Endothelial cell of umbilical vein (primary cell): ENCODE measurements around the gene NSMCE1. TPM values are rescaled to one million over a fixed set of nuclear protein-coding genes. Genes with fewer than 3 reads are reported as not detected.

Source experiments
- BruUV-seq: library from RNA; stranded (reverse); fragments of 400-500 nt; replicated peaks from 2 replicates; lab custom pipeline; 2021; lab: Mats Ljungman, UMichigan
- CTCF ChIA-PET: fragments of 300-600, 350-600 bp; sonication (Branson Sonifier 250); formaldehyde crosslinking; loops from one replicate; lab custom pipeline; 2021; ENCODE audit warnings: antibody characterized with exemption, inconsistent platforms; lab: Charles Lee
- POLR2A ChIA-PET: fragments of 300-600, 350-600 bp; sonication (Branson Sonifier 250); formaldehyde crosslinking; loops from one replicate; lab custom pipeline; 2021; ENCODE audit warnings: antibody characterized with exemption, inconsistent platforms; lab: Charles Lee
- DNase-seq: peaks from one replicate; pipeline ENCODE4 v3.0.0-alpha.2; 2011; ENCODE audit warnings: low read depth, low spot score
- FAIRE-seq: peaks from 2 replicates; lab custom pipeline; 2011; peaks lifted over from hg19 to GRCh38; lab: Jason Lieb, UNC
- H2AFZ ChIP-seq: 2 replicates; pipeline ENCODE4 v1.6.0; 2012; ENCODE audit warnings: low read depth, low read length, control low read depth, inconsistent platforms
- H3K27ac ChIP-seq: 2 replicates; pipeline ENCODE4 v1.5.1; 2011; ENCODE audit warnings: low read depth, mild to moderate bottlenecking, control low read depth, low read length, moderate library complexity; ENCODE audit not compliant: insufficient read depth
- H3K27me3 ChIP-seq, 2 experiments: 2 replicates each; pipeline versions ENCODE4 v1.6.0 to v1.6.1; 2011; ENCODE audit warnings: low read length in 2 of 2, mixed read lengths in 1 of 2; ENCODE audit not compliant: control insufficient read depth in 2 of 2, insufficient read depth in 2 of 2
- H3K36me3 ChIP-seq, 2 experiments: 2 replicates in 1 of 2; 3 replicates in 1 of 2; pipeline ENCODE4 v1.5.1; 2011; ENCODE audit warnings: low read length in 2 of 2, mild to moderate bottlenecking in 1 of 2, moderate library complexity in 1 of 2; ENCODE audit not compliant: control insufficient read depth in 2 of 2, insufficient read depth in 2 of 2; ENCODE audit errors: extremely low read depth in 1 of 2
- H3K4me1 ChIP-seq: 3 replicates; pipeline ENCODE4 v1.5.1; 2011; ENCODE audit warnings: mild to moderate bottlenecking, low read length; ENCODE audit not compliant: control insufficient read depth, insufficient read depth; ENCODE audit errors: extremely low read depth
- H3K4me2 ChIP-seq: 2 replicates; pipeline ENCODE4 v1.6.1; 2011; ENCODE audit warnings: low read length, control low read depth, mixed read lengths; ENCODE audit not compliant: insufficient read depth
- H3K4me3 ChIP-seq, 3 experiments: fragments of 200-600 bp in 1 of 3; sonication (generic), shearing (Covaris generic) in 1 of 3; replicated peaks in 1 of 3; 2 replicates each; pipeline ENCODE4 v1.5.1; 2011 to 2016; ENCODE audit warnings: control low read depth in 3 of 3, low read length in 3 of 3, mild to moderate bottlenecking in 2 of 3, inconsistent platforms in 1 of 3, low read depth in 1 of 3, moderate library complexity in 1 of 3; ENCODE audit not compliant: insufficient read depth in 1 of 3
- H3K79me2 ChIP-seq: 2 replicates; pipeline ENCODE4 v1.6.0; 2012; ENCODE audit warnings: low read length, inconsistent platforms; ENCODE audit not compliant: control insufficient read depth, insufficient read depth
- H3K9ac ChIP-seq: replicated peaks from 2 replicates; pipeline ENCODE3; 2011; ENCODE audit warnings: low read length, control low read depth; ENCODE audit not compliant: insufficient read depth; ENCODE audit errors: extremely low read depth
- H3K9me1 ChIP-seq: replicated peaks from 3 replicates; pipeline ENCODE4 v1.6.0; 2011; ENCODE audit warnings: mild to moderate bottlenecking, low read length; ENCODE audit not compliant: control insufficient read depth, insufficient read depth; ENCODE audit errors: extremely low read depth
- H3K9me3 ChIP-seq: replicated peaks from 2 replicates; pipeline ENCODE4 v1.5.1; 2012; ENCODE audit warnings: low read length, inconsistent platforms; ENCODE audit not compliant: control insufficient read depth, insufficient read depth
- H4K20me1 ChIP-seq: replicated peaks from 2 replicates; pipeline ENCODE3; 2011; ENCODE audit warnings: mild to moderate bottlenecking, low read length; ENCODE audit not compliant: control insufficient read depth, insufficient read depth; ENCODE audit errors: extremely low read depth
- CTCF ChIP-seq, 2 donors: IDR thresholded peaks; 1 replicate in 1 of 2; 2 replicates in 1 of 2; pipeline ENCODE4 v1.5.1; 2011; ENCODE audit warnings: low read length in 2 of 2, mild to moderate bottlenecking in 2 of 2, moderate library complexity in 2 of 2, control low read depth in 1 of 2, inconsistent platforms in 1 of 2, low read depth in 1 of 2; ENCODE audit not compliant: insufficient read depth in 1 of 2; ENCODE audit errors: extremely low read depth in 1 of 2
- EZH2 ChIP-seq: IDR thresholded peaks from 2 replicates; pipeline ENCODE4 v1.6.1; 2012; ENCODE audit warnings: borderline replicate concordance, low read depth, mild to moderate bottlenecking, moderate library complexity, low read length, inconsistent platforms; ENCODE audit not compliant: severe bottlenecking
- FOS ChIP-seq: IDR thresholded peaks from 2 replicates; pipeline ENCODE4 v1.6.1; 2011; ENCODE audit warnings: mild to moderate bottlenecking, low read length, moderate library complexity, borderline replicate concordance; ENCODE audit not compliant: insufficient read depth
- GATA2 ChIP-seq: IDR thresholded peaks from 2 replicates; pipeline ENCODE4 v1.7.0; 2011; ENCODE audit warnings: low read depth, mild to moderate bottlenecking, moderate library complexity, mixed read lengths, low read length; ENCODE audit not compliant: insufficient read length, insufficient read depth
- JUN ChIP-seq: IDR thresholded peaks from 2 replicates; pipeline ENCODE4 v1.6.1; 2011; ENCODE audit warnings: borderline replicate concordance, low read depth; ENCODE audit not compliant: insufficient read length, insufficient read depth
- MYC ChIP-seq: IDR thresholded peaks from one replicate; pipeline ENCODE4 v1.6.1; 2011; ENCODE audit warnings: mild to moderate bottlenecking, low read depth, low read length
- POLR2A ChIP-seq: IDR thresholded peaks from 2 replicates; pipeline ENCODE4 v1.6.1; 2012; ENCODE audit warnings: low read depth, mild to moderate bottlenecking, control low read depth, low read length
- POLR2AphosphoS5 ChIP-seq: IDR thresholded peaks from 2 replicates; pipeline ENCODE4 v1.6.1; 2012; ENCODE audit warnings: low read depth, mild to moderate bottlenecking, control low read depth, low read length, moderate library complexity; ENCODE audit not compliant: insufficient read depth
- dilution Hi-C: fragments of 300-500 bp; cut with MboI; formaldehyde crosslinking; loops from one replicate; pipeline ENCODE4 v1.15.0; 2019; ENCODE audit warnings: low sequenced_read_pairs; ENCODE audit not compliant: extremely low pct_ligation_motif_present
- intact Hi-C: fragments of 100-400 bp; cut with micrococcal nuclease; formaldehyde crosslinking; loops from one replicate; pipeline ENCODE4 v1.10.0; 2022
- polyA plus RNA-seq, 4 experiments: library from polyadenylated mRNA; depleted of rRNA in 3 of 4; stranded (reverse) in 3 of 4; unstranded in 1 of 4; fragments of >200 nt; gene quantifications; 2 replicates each; pipeline versions ENCODE4 v1.2.1 to v1.2.3, GENCODE V29; 2011 to 2012; ENCODE audit warnings: missing spikeins in 1 of 4
- total RNA-seq: library from RNA; stranded (reverse); gene quantifications from 2 replicates; pipeline ENCODE4 v1.2.3, GENCODE V29; 2021
- TF ChIP-seq, protein P1 (sequence below): IDR thresholded peaks from 2 replicates; pipeline ENCODE4 v1.6.1; 2011; ENCODE audit not compliant: insufficient read depth, insufficient read length

NSMCE1 gene
- total and polyA plus RNA-seq, 2 donors (not counting 3 experiments of a cell fraction or from before 2014, with no cell fraction given) = 23.8 to 42.0 TPM

DNA sequence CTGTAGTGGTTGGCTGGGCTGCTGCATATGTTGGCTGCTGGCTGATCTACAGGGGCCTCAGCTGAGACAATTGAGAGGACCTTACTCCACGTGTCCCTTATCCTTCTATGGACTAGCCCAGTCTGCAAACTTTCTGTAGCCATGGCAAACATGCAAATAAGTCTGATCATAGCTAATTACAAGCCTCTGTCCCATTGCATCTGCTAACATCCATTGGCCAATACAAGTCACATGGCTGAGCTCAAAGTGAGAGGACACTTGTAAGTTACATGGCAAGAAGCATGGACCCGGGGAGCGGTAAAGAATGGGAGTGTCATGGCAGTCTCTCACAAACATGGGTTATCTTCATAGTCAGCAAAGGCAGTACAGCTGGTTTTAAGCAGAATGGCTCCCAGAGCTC lies 33.6 kb upstream of the NSMCE1 start:
- Histone ChIP-seq H3K9me3 (no peaks in the 10 kb centered on the region), H3K4me3 (no peak overlapping the region), H3K4me2 (no peak overlapping the region), H2AFZ (no peak overlapping the region), H3K9me1 (no peaks in the 10 kb centered on the region), H3K36me3 (no peaks in the 10 kb centered on the region), H3K27me3 (no peaks in the 10 kb centered on the region), H3K4me1 (peaks cover 23% of the 10 kb centered on the region), H4K20me1 (no peaks in the 10 kb centered on the region), H3K79me2 (no peaks in the 10 kb centered on the region), H3K9ac (no peak overlapping the region), H3K27ac (no peak overlapping the region)
- ChIA-PET CTCF (no interaction called here), POLR2A (no interaction called here)
- no TSS peak for BruUV-seq
- dilution Hi-C loops = no loop called here
- DNase-seq (no peak), FAIRE-seq (no peak)
- intact Hi-C loops = no loop called here
- TF ChIP-seq JUN (no peak), EZH2 (no peak), CTCF (IDR thresholded peaks at IDR 0.05; ENCODE audit: extremely low read depth in 1 of 2, insufficient read depth in 1 of 2, low read depth in 1 of 2, low read length in 2 of 2) (no peak), GATA2 (no peak), POLR2AphosphoS5 (no peak), FOS (no peak), POLR2A (no peak), MYC (no peak)
- TF ChIP-seq, protein P1, sequence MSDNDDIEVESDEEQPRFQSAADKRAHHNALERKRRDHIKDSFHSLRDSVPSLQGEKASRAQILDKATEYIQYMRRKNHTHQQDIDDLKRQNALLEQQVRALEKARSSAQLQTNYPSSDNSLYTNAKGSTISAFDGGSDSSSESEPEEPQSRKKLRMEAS = no peak
